T-cell (primary cell): ENCODE results near the gene ETFBKMT. TPM values are rescaled to one million over a fixed set of nuclear protein-coding genes. Genes with fewer than 3 reads are reported as not detected.
"Not testable (repeated sequence)": the region's sequence is repeated elsewhere in the genome, so short reads cannot be mapped to it uniquely, and the experiment has no call there.

Source experiments
- ATAC-seq, 4 experiments: fragments of 200-7000 bp in 3 of 4; fragments of 150-1000 bp in 1 of 4; cut with Tn5 transposase; replicated peaks in 1 of 4; 1 replicate in 3 of 4; 2 replicates in 1 of 4; pipeline ENCODE4 v1.10.0; 2021; ENCODE audit warnings: moderate library complexity in 3 of 4, mild to moderate bottlenecking in 2 of 4, moderate number of reproducible peaks in 1 of 4
- CTCF ChIA-PET, 2 donors: fragments of 300-600 bp; sonication (Branson Sonifier 250); formaldehyde crosslinking; loops; one replicate each; lab custom pipeline; 2022; ENCODE audit warnings: antibody characterized with exemption in 2 of 2; lab: Charles Lee
- POLR2A ChIA-PET, 2 donors: fragments of 300-600 bp; sonication (Branson Sonifier 250); formaldehyde crosslinking; loops; one replicate each; lab custom pipeline; 2022; ENCODE audit warnings: antibody characterized with exemption in 2 of 2; lab: Charles Lee
- DNase-seq, 35 experiments: peaks; one replicate each; pipeline versions ENCODE4 v3.0.0 to v3.0.0-alpha.2; 2013 to 2023
- H3K27ac ChIP-seq: one replicate; pipeline ENCODE4 v1.5.1; 2013; ENCODE audit warnings: low read length
- H3K27me3 ChIP-seq, 2 experiments: replicated peaks in 1 of 2; 1 replicate in 1 of 2; 2 replicates in 1 of 2; pipeline versions ENCODE4 v1.6.1 to v1.7.0; 2013; ENCODE audit warnings: low read length in 1 of 2, mixed read lengths in 1 of 2; ENCODE audit not compliant: control insufficient read depth in 2 of 2, insufficient read depth in 2 of 2; ENCODE audit errors: extremely low read depth in 1 of 2
- H3K36me3 ChIP-seq, 2 donors: 1 replicate in 1 of 2; 2 replicates in 1 of 2; pipeline versions ENCODE4 v1.6.1 to v1.7.0; 2013; ENCODE audit warnings: low read length in 1 of 2; ENCODE audit not compliant: control insufficient read depth in 2 of 2, insufficient read depth in 1 of 2; ENCODE audit errors: extremely low read depth in 1 of 2
- H3K4me1 ChIP-seq, 2 experiments: 1 replicate in 1 of 2; 2 replicates in 1 of 2; pipeline versions ENCODE4 v1.6.1 to v1.7.0; 2013; ENCODE audit warnings: low read length in 2 of 2, mixed read lengths in 1 of 2; ENCODE audit not compliant: insufficient read depth in 2 of 2, control insufficient read depth in 1 of 2; ENCODE audit errors: extremely low read depth in 1 of 2
- H3K4me3 ChIP-seq, 2 donors: 1 replicate in 1 of 2; 2 replicates in 1 of 2; pipeline versions ENCODE4 v1.5.1 to v1.7.0; 2013; ENCODE audit warnings: mild to moderate bottlenecking in 2 of 2, low read length in 1 of 2, moderate library complexity in 1 of 2; ENCODE audit not compliant: control insufficient read depth in 1 of 2; ENCODE audit errors: extremely low read depth in 1 of 2
- H3K9me3 ChIP-seq: 2 replicates; pipeline ENCODE4 v1.7.0; 2013
- H3K27ac Mint-ChIP-seq, 2 donors: one replicate each; pipeline ENCODE4 v1.8.0; 2020 to 2021; ENCODE audit warnings: mild to moderate bottlenecking in 2 of 2, mixed read lengths in 2 of 2
- H3K27me3 Mint-ChIP-seq, 2 donors: one replicate each; pipeline ENCODE4 v1.8.0; 2021 to 2022; ENCODE audit warnings: mixed read lengths in 2 of 2
- H3K36me3 Mint-ChIP-seq: one replicate; pipeline ENCODE4 v1.8.0; 2021; ENCODE audit warnings: mixed read lengths
- H3K4me1 Mint-ChIP-seq, 3 donors: one replicate each; pipeline ENCODE4 v1.8.0; 2020 to 2022; ENCODE audit warnings: mixed read lengths in 3 of 3, mild to moderate bottlenecking in 1 of 3
- H3K4me3 Mint-ChIP-seq, 3 donors: one replicate each; pipeline ENCODE4 v1.8.0; 2020 to 2022; ENCODE audit warnings: mild to moderate bottlenecking in 3 of 3, mixed read lengths in 3 of 3, moderate library complexity in 3 of 3
- H3K9me3 Mint-ChIP-seq, 3 donors: one replicate each; pipeline ENCODE4 v1.8.0; 2020 to 2022; ENCODE audit warnings: mixed read lengths in 3 of 3
- WGBS: methylation state at CpG from one replicate; pipeline ENCODE4 v1.1.5; 2013; ENCODE audit warnings: missing lambda C conversion rate; ENCODE audit not compliant: insufficient coverage; 5-methylcytosine and 5-hydroxymethylcytosine counted together
- total RNA-seq, 35 experiments: library from RNA in 6 of 35; stranded (reverse) in 6 of 35; fragments of 120-200 nt in 1 of 35; gene quantifications; one replicate each; pipeline versions ENCODE4 v1.2.1 to v1.2.4 and lab custom pipeline; 2013 to 2026

ETFBKMT gene
- total RNA-seq, 5 donors from 2014 or later (not counting 1 experiment from before 2014, with no cell fraction given): 0.48 to 2.1 (median 1.6) TPM

DNA sequence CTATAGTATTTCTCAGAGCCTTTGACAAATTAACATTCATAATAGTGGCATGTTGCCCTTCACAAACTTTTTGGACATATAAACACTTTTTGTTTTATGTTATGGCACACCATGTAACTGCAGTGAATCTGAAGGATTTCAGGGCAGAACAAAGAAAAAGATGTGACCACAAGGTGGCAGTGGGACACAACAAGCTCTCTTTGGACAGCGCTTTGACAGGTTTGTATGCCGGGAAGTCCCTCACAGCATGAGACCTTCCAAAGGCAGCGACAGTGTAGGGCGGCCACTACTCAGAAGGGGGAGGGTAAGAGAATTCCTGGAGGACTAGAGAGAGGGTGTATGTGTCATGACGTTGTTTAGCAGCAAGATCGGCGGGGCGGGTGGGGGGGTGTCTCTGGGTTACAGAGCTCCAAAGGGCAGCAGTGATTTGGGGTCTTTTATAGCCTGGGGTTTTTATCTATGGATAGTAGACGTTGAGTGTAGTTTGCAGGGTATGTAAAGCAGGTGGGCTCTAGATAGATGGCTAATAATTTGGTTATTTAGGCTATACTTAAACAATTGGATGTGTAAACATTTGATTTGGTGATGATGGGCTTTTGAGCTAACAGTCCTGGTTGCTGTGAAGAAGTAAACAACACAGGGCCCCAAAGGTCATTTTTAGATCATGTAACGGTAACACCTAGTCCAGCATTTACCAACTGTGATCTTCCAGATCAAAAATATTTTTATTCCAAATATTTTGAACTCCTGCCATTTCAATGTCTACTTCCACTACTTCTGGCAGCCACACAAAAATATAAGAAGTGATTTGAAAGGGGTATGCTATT is 22.9 kb downstream of the ETFBKMT start:
- WGBS: 50% methylated on average over 9 of the region's 10 CpGs
- Mint-ChIP-seq H3K36me3 (peaks cover 39% of the 10 kb centered on the region), H3K27ac (peak overlapping the region; percentile 67 to 79), H3K4me1 (peaks cover 6 to 13% (median 11%) of the 10 kb centered on the region in 3 donors), H3K9me3 (peaks cover 4 to 12% (median 7%) of the 10 kb centered on the region in 3 donors), H3K27me3 (no peaks in the 10 kb centered on the region), H3K4me3 (peak overlapping the region in 1 of 3 donors; percentile 37)
- ATAC-seq (peak; percentile 64 to 86 (median 78)), DNase-seq (peak; percentile 37 to 89 (median 60))
- peak overlapping the region; percentile 44 for H3K27ac ChIP-seq
- POLR2A ChIA-PET: interaction anchor here (0.6 to 0.7 kb wide), 3 partner anchors 29 to 374 kb away, joined by 3 to 9 read pairs (median 4); no protein-coding TSS in a partner anchor
- peaks cover 5% of the 10 kb centered on the region for H3K9me3 ChIP-seq
- no peak overlapping the region for H3K4me3 ChIP-seq
- no peaks in the 10 kb centered on the region for H3K27me3 ChIP-seq
- H3K4me1 ChIP-seq: peaks cover 0 to 5% of the 10 kb centered on the region in 2 experiments
- peaks cover 5 to 9% of the 10 kb centered on the region in 2 donors for H3K36me3 ChIP-seq
- CTCF ChIA-PET: interaction anchor here (0.6 to 2.7 kb wide), 22 partner anchors 10 to 685 kb away, joined by 3 to 23 read pairs (median 3); no protein-coding TSS in a partner anchor

DNA sequence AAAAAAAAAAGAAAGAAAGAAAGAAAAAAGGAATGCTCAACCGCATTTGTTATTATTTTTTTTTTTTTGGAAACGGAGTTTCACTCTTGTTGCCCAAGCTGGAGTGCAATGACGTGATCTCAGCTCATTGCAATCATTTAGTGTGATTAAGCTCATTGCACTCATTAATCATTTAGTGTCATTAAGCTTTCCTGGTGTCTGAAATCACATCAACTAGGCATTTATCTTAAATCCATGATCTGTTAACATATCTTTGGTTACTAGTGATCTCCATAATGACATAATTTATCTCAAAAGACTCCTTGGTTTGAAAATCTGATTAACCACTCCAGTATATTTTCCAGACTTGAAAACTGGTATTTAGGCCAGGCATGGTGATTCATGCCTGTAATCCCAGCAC is 26.3 kb downstream of the ETFBKMT start:
- no CpG with 5 or more reads among the region's 3 CpGs for WGBS
- no peaks in the 10 kb centered on the region for H3K27me3 Mint-ChIP-seq
- no peak overlapping the region for H3K4me3 Mint-ChIP-seq
- peaks cover 5% of the 10 kb centered on the region for H3K9me3 ChIP-seq
- no peak overlapping the region for H3K27ac ChIP-seq
- H3K4me1 ChIP-seq: peaks cover 0 to 5% of the 10 kb centered on the region in 2 experiments
- DNase-seq (no peak), ATAC-seq (no peak)
- CTCF ChIA-PET: interaction anchor here (0.6 to 1.1 kb wide), 3 partner anchors 46 to 508 kb away, joined by 3 to 9 read pairs (median 8); no protein-coding TSS in a partner anchor
- no peak overlapping the region for H3K27ac Mint-ChIP-seq
- H3K4me3 ChIP-seq: no peak overlapping the region
- POLR2A ChIA-PET: no interaction called here
- H3K9me3 Mint-ChIP-seq: peaks cover 4 to 12% (median 8%) of the 10 kb centered on the region in 3 donors
- peaks cover 59% of the 10 kb centered on the region for H3K36me3 Mint-ChIP-seq
- peaks cover 9 to 10% of the 10 kb centered on the region in 2 donors for H3K36me3 ChIP-seq
- H3K4me1 Mint-ChIP-seq: peaks cover 6 to 13% (median 11%) of the 10 kb centered on the region in 3 donors
- H3K27me3 ChIP-seq: no peaks in the 10 kb centered on the region

DNA sequence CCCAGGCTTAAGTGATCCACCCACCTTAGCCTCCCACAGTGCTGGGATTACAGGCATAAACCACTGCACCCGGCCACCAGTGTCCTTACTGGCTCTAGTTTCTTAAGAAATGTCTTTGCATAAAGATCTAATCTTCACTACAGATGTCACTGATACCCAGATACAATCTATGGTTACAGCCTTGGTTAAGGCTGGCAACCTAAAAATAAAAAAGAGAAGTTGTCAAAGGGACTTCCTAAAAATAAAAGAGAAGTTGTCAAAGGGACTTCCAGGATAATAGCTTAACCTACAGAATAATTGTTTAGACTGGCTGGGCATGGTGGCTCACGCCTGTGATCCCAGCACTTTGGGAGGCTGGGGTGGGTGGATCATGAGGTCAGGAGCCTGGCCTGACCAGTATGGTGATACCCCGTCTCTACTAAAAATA is 27.6 kb downstream of the ETFBKMT start:
- Histone ChIP-seq H3K9me3 (peaks cover 5% of the 10 kb centered on the region), H3K36me3 (peaks cover 9 to 10% of the 10 kb centered on the region in 2 donors), H3K4me1 (peaks cover 0 to 5% of the 10 kb centered on the region in 2 experiments), H3K4me3 (no peak overlapping the region), H3K27ac (no peak overlapping the region), H3K27me3 (no peaks in the 10 kb centered on the region)
- no peak overlapping the region for H3K4me3 Mint-ChIP-seq
- peaks cover 3 to 11% (median 7%) of the 10 kb centered on the region in 3 donors for H3K9me3 Mint-ChIP-seq
- H3K27ac Mint-ChIP-seq: peak overlapping the region; percentile 48 to 76
- ChIA-PET CTCF (interaction anchor here in 1 of 2 donors (0.9 kb wide), 1 partner anchor 34 kb away, joined by 6 read pairs; no protein-coding TSS in a partner anchor), POLR2A (interaction anchor here in 1 of 2 donors (0.7 kb wide), 1 partner anchor 27 kb away, joined by 3 read pairs; no protein-coding TSS in a partner anchor)
- peaks cover 2 to 9% (median 9%) of the 10 kb centered on the region in 3 donors for H3K4me1 Mint-ChIP-seq
- H3K27me3 Mint-ChIP-seq: no peaks in the 10 kb centered on the region
- peaks cover 66% of the 10 kb centered on the region for H3K36me3 Mint-ChIP-seq
- DNase-seq (no peak), ATAC-seq (no peak)
- no CpG with 5 or more reads among the region's 3 CpGs for WGBS

DNA sequence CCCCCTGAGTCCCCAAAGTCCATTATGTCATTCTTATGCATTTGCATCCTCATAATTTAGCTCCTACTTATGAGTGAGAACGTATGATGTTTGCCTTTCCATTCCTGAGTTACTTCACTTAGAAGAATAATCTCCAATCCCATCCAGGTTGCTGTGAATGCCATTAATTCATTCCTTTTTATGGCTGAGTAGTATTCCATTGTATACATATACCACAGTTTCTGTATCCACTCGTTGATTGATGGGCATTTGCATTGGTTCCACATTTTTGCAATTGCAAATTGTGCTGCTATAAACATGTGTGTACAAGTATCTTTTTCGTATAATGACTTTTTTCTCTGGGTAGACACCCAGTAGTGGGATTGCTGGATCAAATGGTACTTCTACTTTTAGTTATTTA is 30.4 kb downstream of the ETFBKMT start:
- CTCF ChIA-PET: interaction anchor here (0.5 to 1.5 kb wide), 4 partner anchors 12 to 1053 kb away, joined by 3 to 4 read pairs (median 3); no protein-coding TSS in a partner anchor
- H3K27me3 Mint-ChIP-seq, H3K4me3 Mint-ChIP-seq, H3K27me3 ChIP-seq, H3K4me3 ChIP-seq, ATAC-seq, H3K27ac ChIP-seq, POLR2A ChIA-PET, H3K9me3 Mint-ChIP-seq, H3K27ac Mint-ChIP-seq, DNase-seq, H3K4me1 Mint-ChIP-seq, H3K4me1 ChIP-seq, H3K9me3 ChIP-seq: not testable (repeated sequence)
- peaks cover 49% of the 10 kb centered on the region for H3K36me3 Mint-ChIP-seq
- no CpG with 5 or more reads among the region's 3 CpGs for WGBS
- H3K36me3 ChIP-seq: peaks cover 10 to 15% of the 10 kb centered on the region in 2 donors

DNA sequence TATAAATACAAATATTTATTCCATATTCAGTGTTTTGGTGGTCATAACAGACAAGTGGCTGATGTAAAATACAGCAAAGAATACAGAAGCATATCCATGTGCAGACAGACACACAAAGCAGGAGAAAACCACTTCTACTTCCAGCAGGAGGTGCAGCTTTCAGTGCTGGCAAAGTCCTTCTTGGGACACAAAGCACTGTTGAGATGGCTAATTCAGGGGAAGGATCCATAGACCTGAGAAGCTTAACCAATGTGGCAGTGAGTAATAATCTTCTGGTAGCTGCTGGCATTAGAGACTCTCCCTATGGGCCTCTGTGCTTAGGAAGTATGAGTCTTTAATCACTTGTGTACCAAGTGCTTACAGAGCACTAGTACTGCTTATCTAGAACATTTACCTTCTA is 42.6 kb downstream of the ETFBKMT start:
- Histone ChIP-seq H3K27ac (no peak overlapping the region), H3K4me1 (peaks cover 0 to 2% of the 10 kb centered on the region in 2 experiments), H3K27me3 (no peaks in the 10 kb centered on the region), H3K9me3 (no peaks in the 10 kb centered on the region), H3K4me3 (no peak overlapping the region), H3K36me3 (peaks cover 0 to 17% of the 10 kb centered on the region in 2 donors)
- Mint-ChIP-seq H3K9me3 (peaks cover 0 to 3% (median 0%) of the 10 kb centered on the region in 3 donors), H3K36me3 (peaks cover 34% of the 10 kb centered on the region), H3K4me3 (no peak overlapping the region), H3K27me3 (no peaks in the 10 kb centered on the region), H3K27ac (no peak overlapping the region), H3K4me1 (peaks cover 24 to 28% (median 26%) of the 10 kb centered on the region in 3 donors)
- peak in 1 of 35 experiments; percentile 15 for DNase-seq
- CTCF ChIA-PET: interaction anchor here (0.6 to 0.8 kb wide), 2 partner anchors 12 to 300 kb away, joined by 3 to 5 read pairs; no protein-coding TSS in a partner anchor
- POLR2A ChIA-PET: interaction anchor here in 1 of 2 donors (0.6 kb wide), 1 partner anchor 925 kb away, joined by 3 read pairs; no protein-coding TSS in a partner anchor
- no peak for ATAC-seq

GRCh38 chr12:31705621-31706020 is 46.1 kb downstream of the ETFBKMT start:
- H3K27ac Mint-ChIP-seq: peak overlapping the region; percentile 37 to 65

More at GRCh38 chr12:31705621-31706020, 46.1 kb downstream of the ETFBKMT start:
- Histone ChIP-seq H3K4me1 (peaks cover 0 to 2% of the 10 kb centered on the region in 2 experiments), H3K4me3 (no peak overlapping the region), H3K27ac (no peak overlapping the region), H3K9me3 (no peaks in the 10 kb centered on the region), H3K27me3 (no peaks in the 10 kb centered on the region), H3K36me3 (peaks cover 0 to 4% of the 10 kb centered on the region in 2 donors)
- Mint-ChIP-seq H3K4me1 (peaks cover 24 to 31% (median 26%) of the 10 kb centered on the region in 3 donors), H3K9me3 (peaks cover 8 to 26% (median 17%) of the 10 kb centered on the region in 3 donors), H3K27me3 (no peaks in the 10 kb centered on the region), H3K36me3 (peaks cover 39% of the 10 kb centered on the region), H3K4me3 (no peak overlapping the region)
- DNase-seq (peak in 2 of 35 experiments; percentile 20 to 29), ATAC-seq (peak in 2 of 4 experiments; percentile 32 to 68)
- POLR2A ChIA-PET: interaction anchor here in 1 of 2 donors (0.5 kb wide), 1 partner anchor 276 kb away, joined by 3 read pairs; no protein-coding TSS in a partner anchor
- CTCF ChIA-PET: no interaction called here
- 40% methylated on average over 1 of the region's 2 CpGs for WGBS
